Right atrium auricular region (tissue), 2 donors: Measurements from ENCODE around the gene TMEM129. TPM values are rescaled to one million over a fixed set of nuclear protein-coding genes. Genes with fewer than 3 reads are reported as not detected.

ENCODE experiments used
- DNase-seq: peaks from one replicate; pipeline ENCODE4 v3.0.0-alpha.2; 2019; ENCODE audit warnings: low spot score
- H3K27ac ChIP-seq, 2 donors: fragments of 200-600 bp; sonication (generic); 1 replicate in 1 of 2; 2 replicates in 1 of 2; pipeline ENCODE4 v1.5.1; 2016 to 2019
- H3K27me3 ChIP-seq, 2 donors: fragments of 200-600 bp; sonication (generic); one replicate each; pipeline versions ENCODE4 v1.5.1 to v1.6.0; 2017 to 2019
- H3K36me3 ChIP-seq: fragments of 200-600 bp; sonication (generic); one replicate; pipeline ENCODE4 v1.5.1; 2016
- H3K4me1 ChIP-seq, 2 donors: fragments of 200-600 bp; sonication (generic); one replicate each; pipeline versions ENCODE4 v1.5.1 to v1.6.0; 2017 to 2019
- H3K4me3 ChIP-seq, 2 donors: fragments of 200-600 bp; sonication (generic); 1 replicate in 1 of 2; 2 replicates in 1 of 2; pipeline ENCODE4 v1.5.1; 2017 to 2019; ENCODE audit warnings: mild to moderate bottlenecking in 1 of 2, moderate library complexity in 1 of 2
- H3K9me3 ChIP-seq, 2 donors: fragments of 200-600 bp; sonication (generic); one replicate each; pipeline ENCODE4 v1.5.1; 2019
- total RNA-seq, 2 donors: library from RNA; depleted of rRNA; stranded (reverse); fragments of >200 nt; gene quantifications; one replicate each; pipeline ENCODE4 v1.1.0, GENCODE V29; 2016
- TF ChIP-seq, protein P1 (sequence below), 2 donors: fragments of 200-600 bp; sonication (generic); IDR thresholded peaks; one replicate each; pipeline ENCODE4 v1.5.1; 2019; ENCODE audit warnings: antibody characterized with exemption in 2 of 2

TMEM129 gene
- total RNA-seq, 2 donors from 2014 or later, result 59.0 to 75.4 TPM

DNA sequence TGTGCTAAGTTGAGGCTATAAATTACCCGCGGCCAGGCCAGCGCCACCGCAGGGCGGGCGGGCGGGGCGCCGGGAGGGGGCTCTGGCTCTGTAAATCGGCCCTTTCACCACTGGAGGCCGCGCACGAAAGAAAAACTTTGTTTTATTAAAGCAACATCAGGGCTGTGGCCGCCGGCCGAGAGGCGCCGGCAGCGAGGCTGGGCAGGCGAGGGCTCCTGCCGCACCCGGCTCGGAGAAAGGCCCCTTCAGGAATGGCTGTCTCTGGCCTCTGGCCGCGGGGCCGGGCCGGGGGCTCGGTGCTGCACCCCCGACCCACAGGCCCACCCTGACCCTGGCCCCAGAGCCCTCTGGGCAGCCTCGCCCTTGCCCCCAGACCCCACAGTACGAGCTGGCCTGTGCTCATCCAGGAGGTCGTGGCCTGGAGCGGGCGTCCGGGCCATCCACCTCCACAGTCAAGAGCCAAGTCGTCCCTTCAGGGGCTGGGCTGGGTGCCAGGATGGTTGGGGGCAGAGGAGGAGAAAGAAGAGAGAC is 42.5 kb upstream of the TMEM129 start:
- H3K4me1 ChIP-seq, result peaks cover 0 to 28% of the 10 kb centered on the region in 2 donors
- H3K27ac ChIP-seq, result no peak overlapping the region
- no peaks in the 10 kb centered on the region for H3K27me3 ChIP-seq
- no peaks in the 10 kb centered on the region for H3K36me3 ChIP-seq
- no peak for DNase-seq
- H3K9me3 ChIP-seq, result no peaks in the 10 kb centered on the region
- TF ChIP-seq, protein P1, sequence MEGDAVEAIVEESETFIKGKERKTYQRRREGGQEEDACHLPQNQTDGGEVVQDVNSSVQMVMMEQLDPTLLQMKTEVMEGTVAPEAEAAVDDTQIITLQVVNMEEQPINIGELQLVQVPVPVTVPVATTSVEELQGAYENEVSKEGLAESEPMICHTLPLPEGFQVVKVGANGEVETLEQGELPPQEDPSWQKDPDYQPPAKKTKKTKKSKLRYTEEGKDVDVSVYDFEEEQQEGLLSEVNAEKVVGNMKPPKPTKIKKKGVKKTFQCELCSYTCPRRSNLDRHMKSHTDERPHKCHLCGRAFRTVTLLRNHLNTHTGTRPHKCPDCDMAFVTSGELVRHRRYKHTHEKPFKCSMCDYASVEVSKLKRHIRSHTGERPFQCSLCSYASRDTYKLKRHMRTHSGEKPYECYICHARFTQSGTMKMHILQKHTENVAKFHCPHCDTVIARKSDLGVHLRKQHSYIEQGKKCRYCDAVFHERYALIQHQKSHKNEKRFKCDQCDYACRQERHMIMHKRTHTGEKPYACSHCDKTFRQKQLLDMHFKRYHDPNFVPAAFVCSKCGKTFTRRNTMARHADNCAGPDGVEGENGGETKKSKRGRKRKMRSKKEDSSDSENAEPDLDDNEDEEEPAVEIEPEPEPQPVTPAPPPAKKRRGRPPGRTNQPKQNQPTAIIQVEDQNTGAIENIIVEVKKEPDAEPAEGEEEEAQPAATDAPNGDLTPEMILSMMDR (IDR thresholded peaks at IDR 0.05), result peak in 1 of 2 donors; percentile 39
- H3K4me3 ChIP-seq, result peak overlapping the region in 1 of 2 donors; percentile 39

DNA sequence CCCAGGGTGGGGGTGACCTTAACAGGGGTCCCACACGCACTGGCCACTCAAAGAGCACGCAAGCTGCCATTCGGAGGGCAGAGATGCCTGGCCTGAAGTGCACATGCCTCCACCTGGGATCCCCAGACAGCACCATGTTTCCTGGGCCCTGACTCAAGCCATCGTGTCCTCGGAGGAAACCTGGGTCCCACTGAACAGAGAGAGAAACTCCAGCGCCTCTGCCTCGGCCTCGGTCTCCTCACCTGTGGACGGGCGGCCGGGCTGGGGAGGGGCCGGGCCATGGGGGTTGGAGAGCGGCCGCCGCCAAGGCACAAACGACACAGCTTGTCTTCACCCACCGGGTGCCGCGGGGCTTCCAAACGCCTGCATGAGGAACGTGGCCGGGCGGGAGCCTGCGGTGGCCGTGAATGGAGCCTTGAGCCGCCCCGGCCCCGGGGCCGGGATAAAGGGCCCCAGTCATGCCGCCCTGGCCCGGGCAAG is 42.0 kb upstream of the TMEM129 start:
- no peak for DNase-seq
- Histone ChIP-seq H3K4me1 (peaks cover 0 to 28% of the 10 kb centered on the region in 2 donors), H3K36me3 (no peaks in the 10 kb centered on the region), H3K27me3 (no peaks in the 10 kb centered on the region), H3K27ac (no peak overlapping the region), H3K9me3 (no peaks in the 10 kb centered on the region), H3K4me3 (peak overlapping the region in 1 of 2 donors; percentile 39)
- TF ChIP-seq, protein P1 (IDR thresholded peaks at IDR 0.05), result no peak

DNA sequence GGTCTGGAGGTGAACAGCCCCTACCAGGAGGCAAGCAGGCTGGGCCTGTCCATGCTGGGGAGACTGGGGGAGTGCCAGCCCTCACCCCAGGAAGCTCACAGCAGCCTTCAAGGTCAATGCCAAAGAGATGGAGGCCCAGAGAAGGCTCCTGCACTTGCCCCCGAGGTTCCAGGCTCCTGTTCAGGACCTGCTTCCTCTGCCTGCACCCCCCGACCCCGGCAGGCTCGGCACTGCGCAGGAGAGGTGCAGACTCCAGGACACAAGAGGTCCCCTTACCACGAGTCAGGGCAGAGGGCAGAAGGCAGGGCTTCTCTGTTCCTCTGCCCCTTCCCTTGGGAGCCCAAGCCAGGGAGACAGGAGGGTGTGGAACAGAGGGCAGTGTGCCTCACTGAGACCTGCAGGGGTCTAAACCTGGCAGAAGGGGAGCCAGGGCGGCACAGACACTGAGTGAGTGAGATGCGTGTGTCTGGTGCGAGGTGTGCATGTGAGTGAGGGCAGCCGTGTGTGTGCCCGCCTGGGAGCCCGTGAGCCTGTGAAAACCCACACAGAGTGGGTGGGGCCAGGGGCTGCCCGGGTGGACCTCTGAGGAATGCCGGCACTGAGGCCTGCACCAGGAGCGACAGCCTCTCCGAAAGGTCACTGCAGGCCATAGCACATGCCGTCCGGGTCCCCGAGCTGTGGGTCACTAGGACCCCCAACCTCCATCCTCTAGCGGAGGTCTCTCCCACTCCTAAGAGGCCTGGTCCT is 41.3 kb upstream of the TMEM129 start:
- no peaks in the 10 kb centered on the region for H3K36me3 ChIP-seq
- no peak overlapping the region for H3K27ac ChIP-seq
- TF ChIP-seq, protein P1 (IDR thresholded peaks at IDR 0.05), result no peak
- no peaks in the 10 kb centered on the region for H3K9me3 ChIP-seq
- no peaks in the 10 kb centered on the region for H3K27me3 ChIP-seq
- peaks cover 0 to 28% of the 10 kb centered on the region in 2 donors for H3K4me1 ChIP-seq
- H3K4me3 ChIP-seq, result no peak overlapping the region
- DNase-seq, result no peak

DNA sequence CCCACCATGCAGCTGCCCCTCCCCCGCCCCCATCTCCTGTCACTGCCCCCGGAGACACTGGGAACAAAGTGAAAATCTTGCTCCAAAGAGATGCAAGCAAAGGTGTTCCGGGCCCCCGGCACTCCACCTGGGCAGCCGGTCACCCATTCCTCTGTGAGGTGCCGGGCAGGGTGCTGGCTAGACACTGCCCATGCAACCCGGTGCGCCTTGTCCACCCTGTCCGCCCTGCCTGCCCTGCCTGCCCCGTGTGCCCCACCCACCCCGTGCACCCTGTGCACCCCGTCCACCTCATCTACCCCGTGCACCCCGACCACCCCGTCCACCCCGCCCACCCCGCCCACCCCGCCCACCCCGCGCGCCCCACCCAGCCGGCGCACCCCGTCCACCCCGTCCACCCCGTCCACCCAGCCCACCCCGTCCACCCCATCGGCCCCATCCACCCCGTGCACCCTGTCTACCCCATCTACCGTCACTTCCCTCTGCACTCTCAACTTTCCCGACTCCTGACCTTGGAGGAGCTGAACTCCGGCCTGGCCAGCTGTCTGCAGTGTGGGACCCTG is 40.1 kb upstream of the TMEM129 start:
- Histone ChIP-seq H3K9me3 (no peaks in the 10 kb centered on the region), H3K36me3 (no peaks in the 10 kb centered on the region), H3K27ac (no peak overlapping the region), H3K27me3 (no peaks in the 10 kb centered on the region), H3K4me1 (peaks cover 0 to 19% of the 10 kb centered on the region in 2 donors), H3K4me3 (no peak overlapping the region)
- no peak for DNase-seq
- TF ChIP-seq, protein P1 (IDR thresholded peaks at IDR 0.05), result no peak

DNA sequence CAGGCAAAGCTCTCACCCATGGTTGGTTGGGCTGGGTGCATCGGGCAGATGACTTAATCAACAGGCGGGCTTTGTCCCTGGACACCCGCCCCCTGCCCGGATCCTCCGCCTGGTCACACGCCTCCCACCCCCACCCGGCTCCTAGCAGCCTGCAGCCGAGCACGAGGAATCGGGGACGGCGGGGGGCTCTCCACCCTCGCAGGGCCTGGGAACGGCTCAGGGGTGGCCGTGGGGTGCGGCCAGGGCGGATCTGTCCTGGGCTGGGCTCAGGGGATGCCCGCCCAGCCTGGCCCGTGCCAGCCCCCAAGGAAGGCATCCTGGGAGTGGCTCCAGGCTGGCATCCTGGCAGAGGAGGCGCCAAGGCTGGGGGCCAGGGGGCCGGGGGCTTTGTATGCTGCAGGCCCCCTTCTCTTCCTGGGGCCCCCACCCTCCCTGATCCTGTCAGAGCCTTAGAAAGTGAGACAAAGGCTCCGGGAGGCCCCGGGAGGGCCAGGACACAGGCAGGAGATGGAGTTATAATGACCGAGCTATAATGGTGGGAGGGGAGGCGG is 39.5 kb upstream of the TMEM129 start:
- H3K4me3 ChIP-seq, result no peak overlapping the region
- DNase-seq, result no peak
- no peaks in the 10 kb centered on the region for H3K36me3 ChIP-seq
- no peaks in the 10 kb centered on the region for H3K9me3 ChIP-seq
- H3K27ac ChIP-seq, result no peak overlapping the region
- TF ChIP-seq, protein P1 (IDR thresholded peaks at IDR 0.05), result no peak
- no peaks in the 10 kb centered on the region for H3K27me3 ChIP-seq
- H3K4me1 ChIP-seq, result peaks cover 0 to 19% of the 10 kb centered on the region in 2 donors
